Transverse colon (tissue), 4 donors: ENCODE results near the gene C16orf82.

Experiments
- CTCF ChIP-seq, 5 experiments: fragments of 200-600 bp in 3 of 5; fragments of 450-650 bp in 2 of 5; sonication (generic) in 3 of 5; IDR thresholded peaks; 1 replicate in 2 of 5; 2 replicates in 3 of 5; pipeline ENCODE4 v1.5.1; 2016 to 2017; ENCODE audit warnings: antibody characterized with exemption in 5 of 5, inconsistent platforms in 3 of 5, mild to moderate bottlenecking in 2 of 5, moderate library complexity in 1 of 5
- EP300 ChIP-seq: sonication (generic); formaldehyde crosslinking; IDR thresholded peaks from one replicate; pipeline ENCODE4 v1.6.1; 2017; ENCODE audit warnings: antibody characterized with exemption, low read depth
- POLR2A ChIP-seq: fragments of 450-650 bp; IDR thresholded peaks from one replicate; pipeline ENCODE4 v1.6.1; 2016; ENCODE audit warnings: antibody characterized with exemption, mild to moderate bottlenecking, moderate library complexity
- POLR2AphosphoS5 ChIP-seq, 3 donors: sonication (generic); formaldehyde crosslinking; IDR thresholded peaks; one replicate each; pipeline ENCODE4 v1.6.1; 2016; ENCODE audit warnings: antibody characterized with exemption in 3 of 3

- TF ChIP-seq POLR2AphosphoS5 (IDR thresholded peaks at IDR 0.05) (no peak), CTCF (IDR thresholded peaks at IDR 0.05) (no peak), POLR2A (no peak), EP300 (no peak)
Observed at GRCh38 chr16:27088216-27088615, 21.5 kb downstream of the C16orf82 start.
